Measurements from ENCODE around the gene FAM219B. TPM values are rescaled to one million over a fixed set of nuclear protein-coding genes. Genes with fewer than 3 reads are reported as not detected.

FAM219B gene
- total RNA-seq, 2 experiments from 2014 or later = 90.3 to 113 TPM

DNA sequence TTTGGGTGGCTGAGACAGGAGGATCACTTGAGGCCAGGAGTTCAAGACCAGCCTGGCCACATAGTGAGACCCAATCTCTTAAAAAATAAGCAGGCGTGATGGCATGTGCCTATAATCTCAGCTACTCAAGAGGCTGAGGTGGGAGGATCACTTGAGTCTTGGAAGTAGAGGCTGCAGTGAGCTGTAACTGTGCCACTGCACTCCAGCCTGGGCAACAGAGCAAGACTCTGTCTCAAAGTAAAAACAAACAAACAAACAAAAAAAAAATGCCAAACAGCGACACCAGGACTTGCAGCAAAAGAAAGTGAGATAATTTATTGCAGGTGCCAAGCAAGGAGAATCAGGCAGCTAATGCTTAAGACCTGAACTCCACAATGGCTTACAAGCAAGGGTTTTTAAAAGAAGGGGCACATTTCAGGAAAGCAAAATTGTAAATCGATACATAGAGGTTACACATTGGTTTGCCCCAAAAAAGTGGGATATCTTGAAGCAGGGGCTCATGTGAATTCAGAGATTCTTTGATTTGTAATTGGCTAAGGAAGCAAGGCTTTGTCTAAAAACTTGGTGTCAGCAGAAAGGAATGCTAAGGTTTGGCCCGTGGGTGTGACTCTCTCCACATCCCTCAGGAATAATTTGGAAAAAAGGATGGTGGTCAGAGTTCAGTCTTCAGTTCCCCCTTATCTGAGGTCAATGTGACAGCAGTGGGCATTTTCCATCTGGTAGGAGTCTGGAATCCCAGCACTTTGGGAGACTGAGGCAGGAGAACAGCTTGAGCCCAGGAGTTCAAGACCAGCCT, 22.0 kb downstream of the FAM219B start:
- H3K4me3 Mint-ChIP-seq = no peak overlapping the region
- peaks cover 4% of the 10 kb centered on the region for H3K9me3 Mint-ChIP-seq
- H3K36me3 Mint-ChIP-seq = no peaks in the 10 kb centered on the region
- peaks cover 18% of the 10 kb centered on the region for H3K4me1 Mint-ChIP-seq
- no peak for DNase-seq
- no peak overlapping the region for H3K27ac Mint-ChIP-seq
- POLR2A ChIA-PET = interaction anchor here (1.1 to 2.0 kb wide), 3 partner anchors 9 to 17 kb away, joined by 3 to 8 read pairs (median 3); partner anchors contain the start of gene SCAMP2
- H3K27me3 Mint-ChIP-seq = peaks cover 3% of the 10 kb centered on the region
- ATAC-seq (ENCODE audit: low read depth) = no peak

DNA sequence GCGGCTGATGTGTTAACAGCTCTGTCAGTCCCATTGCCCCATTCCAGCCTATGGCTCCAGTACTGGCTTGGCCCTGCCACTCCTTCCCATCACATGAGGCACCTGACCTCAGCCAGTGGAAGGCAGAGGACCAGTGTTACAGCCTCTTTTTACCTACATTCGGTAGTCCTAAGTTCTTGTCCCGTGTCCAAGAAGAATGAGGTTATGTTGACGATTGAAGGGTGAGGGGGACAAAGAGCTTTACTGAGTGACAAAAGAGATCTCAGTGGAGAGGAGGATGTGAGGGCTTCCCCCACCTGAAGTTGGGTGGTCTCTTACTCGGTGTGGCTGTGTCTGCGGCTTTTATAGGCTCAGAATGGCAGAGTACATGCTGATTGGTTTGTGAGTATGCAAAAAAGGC, 24.1 kb downstream of the FAM219B start:
- DNase-seq (no peak), ATAC-seq (ENCODE audit: low read depth) (no peak)
- H3K27me3 Mint-ChIP-seq = peaks cover 3% of the 10 kb centered on the region
- peaks cover 4% of the 10 kb centered on the region for H3K9me3 Mint-ChIP-seq
- peaks cover 9% of the 10 kb centered on the region for H3K4me1 Mint-ChIP-seq
- no peaks in the 10 kb centered on the region for H3K36me3 Mint-ChIP-seq
- POLR2A ChIA-PET = interaction anchor here (1.0 to 1.6 kb wide), 2 partner anchors 11 to 17 kb away, joined by 3 to 4 read pairs; no protein-coding TSS in a partner anchor
- H3K27ac Mint-ChIP-seq = no peak overlapping the region
- H3K4me3 Mint-ChIP-seq = no peak overlapping the region

DNA sequence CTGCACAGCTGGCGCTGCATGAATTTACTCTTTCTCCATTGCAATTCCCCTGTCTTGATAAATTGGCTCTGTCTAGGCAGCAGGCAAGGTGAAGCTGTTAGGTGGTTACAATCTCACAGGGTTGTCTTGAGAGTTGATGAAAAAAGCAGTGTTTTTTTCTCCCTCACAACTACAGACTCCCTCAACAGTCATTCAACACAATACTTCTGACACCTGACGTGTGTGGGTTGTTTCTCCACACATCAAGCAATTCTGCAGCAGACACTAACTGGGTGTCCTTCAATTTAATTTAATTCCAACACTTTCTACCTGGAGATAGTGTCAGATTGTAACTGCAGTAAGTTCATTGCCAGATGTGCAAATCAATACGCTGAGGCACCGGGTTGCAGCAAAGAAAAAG, 28.4 kb downstream of the FAM219B start:
- no peak overlapping the region for H3K27ac Mint-ChIP-seq
- no peaks in the 10 kb centered on the region for H3K36me3 Mint-ChIP-seq
- peaks cover under 1% of the 10 kb centered on the region for H3K4me1 Mint-ChIP-seq
- H3K9me3 Mint-ChIP-seq = peaks cover 6% of the 10 kb centered on the region
- ATAC-seq (ENCODE audit: low read depth) (no peak), DNase-seq (no peak)
- peaks cover 9% of the 10 kb centered on the region for H3K27me3 Mint-ChIP-seq
- H3K4me3 Mint-ChIP-seq = no peak overlapping the region
- POLR2A ChIA-PET = no interaction called here

DNA sequence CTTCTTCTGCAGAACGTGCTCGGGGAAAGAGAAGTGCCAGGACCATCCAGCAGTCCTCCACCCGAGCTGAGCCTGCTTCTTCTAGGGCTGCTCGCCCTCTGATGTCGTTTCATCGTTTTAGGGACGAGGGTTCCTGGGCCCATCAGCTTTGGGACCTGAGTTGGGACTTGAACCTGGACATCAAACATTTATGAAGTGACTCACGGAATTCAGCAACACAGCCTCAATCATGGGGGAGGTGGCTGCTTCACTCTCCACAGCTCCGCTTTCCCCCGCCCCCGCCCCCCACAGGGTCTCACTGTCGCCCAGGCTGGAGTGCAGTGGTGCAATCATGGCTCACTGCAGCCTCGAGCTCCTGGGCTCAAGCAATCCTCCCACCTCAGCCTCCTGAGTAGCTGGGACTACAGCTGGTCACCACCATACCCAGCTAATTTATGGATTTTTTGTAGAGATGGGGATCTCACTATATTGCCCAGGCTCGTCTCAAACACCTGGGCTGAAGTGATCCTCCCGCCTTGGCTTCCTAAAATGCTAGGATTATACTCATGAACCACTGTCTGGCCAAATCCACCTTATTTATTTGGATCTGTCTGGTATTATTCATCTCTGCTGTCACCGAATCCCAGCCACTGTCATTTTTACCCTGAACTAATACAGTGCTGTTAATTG, 32.8 kb downstream of the FAM219B start:
- no peak for ATAC-seq (ENCODE audit: low read depth)
- peaks cover 2% of the 10 kb centered on the region for H3K9me3 Mint-ChIP-seq
- peaks cover 13% of the 10 kb centered on the region for H3K36me3 Mint-ChIP-seq
- peak overlapping the region; percentile 90 for H3K27ac Mint-ChIP-seq
- no peak for DNase-seq
- peaks cover 7% of the 10 kb centered on the region for H3K27me3 Mint-ChIP-seq
- peaks cover 28% of the 10 kb centered on the region for H3K4me1 Mint-ChIP-seq
- peak overlapping the region; percentile 95 for H3K4me3 Mint-ChIP-seq
- POLR2A ChIA-PET = interaction anchor here (1.3 to 1.6 kb wide), 5 partner anchors 10 to 87 kb away, joined by 4 to 8 read pairs (median 6); partner anchors contain the start of genes FAM219B and MPI

DNA sequence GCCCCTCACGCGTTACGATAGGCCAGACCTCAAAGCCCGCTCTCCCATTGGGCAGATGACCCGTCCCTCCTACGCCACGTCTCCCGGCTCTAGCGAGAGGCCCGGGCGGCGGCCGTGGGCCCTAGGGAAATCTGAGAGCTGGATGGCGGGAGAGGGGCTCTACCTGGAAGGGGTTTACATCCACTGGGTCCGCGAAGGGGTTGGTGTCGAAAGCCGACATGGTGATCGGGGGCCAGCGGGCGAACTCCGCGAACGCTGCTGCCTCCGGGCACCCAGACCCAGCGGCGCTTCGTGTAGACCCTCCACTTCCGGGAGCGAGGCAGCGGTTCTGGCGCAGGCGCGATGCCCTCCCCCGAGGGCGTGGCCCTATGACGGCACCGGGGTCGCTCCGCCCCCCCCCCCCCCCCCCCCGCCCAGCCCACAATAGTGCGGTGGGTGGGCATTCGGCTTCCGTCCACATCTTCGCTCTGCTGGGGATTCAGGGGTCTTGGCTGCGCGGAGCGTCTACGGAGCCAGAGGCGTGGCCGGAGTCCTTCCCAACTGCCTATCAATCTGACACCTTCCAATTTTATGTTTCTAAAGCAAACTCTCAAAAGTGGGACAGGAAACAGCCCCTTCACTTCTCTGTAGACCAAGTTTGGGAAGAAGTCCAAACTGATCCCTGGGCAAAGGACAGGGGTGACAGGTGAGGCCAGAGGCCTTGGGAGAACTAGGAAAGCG, 33.5 kb downstream of the FAM219B start, which contains the start of gene SCAMP2:
TSS of gene SCAMP2 (minus strand) at position 330 of the 720 bp plus-strand sequence. CDS start at position 220, 110 bp downstream.
- POLR2A ChIA-PET = interaction anchor here (1.0 to 1.6 kb wide), 6 partner anchors 11 to 96 kb away, joined by 3 to 8 read pairs (median 6); partner anchors contain the start of genes FAM219B and MPI
- Mint-ChIP-seq H3K27me3 (peaks cover 7% of the 10 kb centered on the region), H3K4me3 (peak within 1 kb of the TSS; percentile 95), H3K9me3 (peaks cover 2% of the 10 kb centered on the region), H3K4me1 (peaks cover 32% of the 10 kb centered on the region), H3K36me3 (peaks cover 18% of the 10 kb centered on the region), H3K27ac (peak within 1 kb of the TSS; percentile 90)
- DNase-seq (peak; percentile 91), ATAC-seq (ENCODE audit: low read depth) (peak; percentile 95)

DNA sequence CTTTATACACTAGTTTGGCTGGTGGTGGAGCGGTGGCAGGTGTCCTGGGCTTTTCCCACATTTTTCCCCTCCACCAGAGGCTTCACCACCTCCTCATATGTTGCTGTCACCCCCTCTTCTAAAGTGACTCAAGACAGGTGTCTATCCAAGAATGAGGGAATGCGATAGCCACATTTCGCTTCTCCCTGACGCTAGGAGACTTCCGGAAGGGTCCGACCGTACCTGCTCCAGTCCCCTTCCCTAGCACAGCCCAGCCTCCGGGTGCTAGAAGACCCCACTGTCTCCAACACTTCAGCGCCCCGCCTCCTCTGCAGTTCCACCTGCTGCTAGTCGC, 34.0 kb downstream of the FAM219B start:
- peak overlapping the region; percentile 95 for H3K4me3 Mint-ChIP-seq
- peaks cover 7% of the 10 kb centered on the region for H3K27me3 Mint-ChIP-seq
- POLR2A ChIA-PET = interaction anchor here (1.0 to 1.5 kb wide), 2 partner anchors 34 to 96 kb away, joined by 3 to 6 read pairs; partner anchors contain the start of gene FAM219B
- DNase-seq = no peak
- H3K27ac Mint-ChIP-seq = peak overlapping the region; percentile 87
- ATAC-seq (ENCODE audit: low read depth) = no peak
- H3K36me3 Mint-ChIP-seq = peaks cover 24% of the 10 kb centered on the region
- H3K9me3 Mint-ChIP-seq = peaks cover 2% of the 10 kb centered on the region
- H3K4me1 Mint-ChIP-seq = peaks cover 38% of the 10 kb centered on the region

DNA sequence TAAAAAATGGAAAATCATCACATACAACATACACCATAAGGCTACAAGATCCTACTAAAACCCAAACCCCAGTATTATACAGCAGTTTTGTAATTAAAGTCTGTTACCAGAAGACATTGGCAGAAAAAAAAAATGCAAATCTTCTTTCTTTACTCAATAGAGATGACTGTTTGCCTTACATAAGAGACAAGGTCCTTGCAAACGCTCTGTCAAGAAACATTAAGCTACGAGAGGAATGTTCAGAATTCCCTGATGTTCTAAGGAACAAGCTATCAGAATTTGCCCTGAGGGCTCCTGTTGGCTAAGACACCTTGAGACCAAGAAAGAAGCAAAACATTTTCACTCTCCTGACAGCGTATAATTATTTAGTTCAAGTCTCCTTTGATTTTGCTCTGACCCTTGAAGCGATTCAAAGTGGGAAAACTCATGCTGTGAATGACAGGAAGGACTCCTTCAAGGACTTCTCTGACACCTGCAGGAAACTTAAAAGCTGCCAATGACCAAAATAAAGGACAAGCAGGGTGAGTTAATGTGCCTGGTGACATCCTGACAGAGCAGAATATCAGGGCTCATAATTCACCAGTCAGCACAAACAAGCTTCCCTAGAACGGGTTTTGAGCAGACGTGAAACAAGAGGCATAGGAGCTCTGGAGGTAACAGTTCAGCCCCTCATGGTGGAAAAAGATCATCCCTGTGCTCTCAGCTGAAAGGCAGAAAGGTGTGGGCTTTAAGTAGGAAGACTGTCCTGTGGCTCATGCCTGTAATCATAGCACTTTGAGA, 36.0 kb downstream of the FAM219B start:
- peaks cover 37% of the 10 kb centered on the region for H3K36me3 Mint-ChIP-seq
- POLR2A ChIA-PET = interaction anchor here (0.6 to 2.0 kb wide), 14 partner anchors 12 to 876 kb away, joined by 3 to 15 read pairs (median 4); partner anchors contain the start of genes COX5A, FAM219B, MPI and PML

DNA sequence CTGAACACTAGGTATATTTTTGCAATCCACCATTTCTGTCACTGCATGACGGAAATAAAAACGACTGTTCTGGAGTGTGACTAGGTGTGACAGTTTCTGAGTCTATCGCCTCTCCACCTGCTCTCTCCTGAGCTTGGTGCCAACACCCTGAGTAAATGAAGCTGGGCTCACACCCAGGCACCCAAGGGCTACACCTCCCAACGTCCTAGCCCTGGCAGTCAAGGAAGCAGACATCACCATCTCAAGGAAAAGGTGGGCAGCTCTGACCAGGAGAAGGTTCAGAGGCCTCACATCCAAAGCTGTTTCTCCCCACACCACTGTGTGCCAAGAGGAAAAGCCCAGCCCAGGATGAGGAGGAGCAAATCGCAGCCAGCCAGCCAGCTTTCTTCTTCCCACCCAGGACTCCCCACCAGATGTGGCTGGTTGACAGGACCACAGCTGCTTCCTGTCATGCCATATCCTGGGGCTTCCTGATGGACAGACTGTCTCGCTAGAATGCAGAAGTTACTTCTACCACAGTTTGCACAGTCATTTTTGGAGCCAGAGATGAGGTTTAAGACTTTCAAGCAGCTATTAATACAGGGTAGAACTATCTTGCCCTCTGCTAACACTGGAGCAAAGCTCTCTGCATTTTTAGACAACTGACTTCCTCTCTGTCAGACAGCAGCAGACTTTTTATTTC, 36.8 kb downstream of the FAM219B start:
- ATAC-seq (ENCODE audit: low read depth) (peak; percentile 30), DNase-seq (no peak)
- POLR2A ChIA-PET = interaction anchor here (0.6 to 2.0 kb wide), 16 partner anchors 12 to 875 kb away, joined by 3 to 15 read pairs (median 4); partner anchors contain the start of genes COX5A, FAM219B, MPI and PML
- Mint-ChIP-seq H3K4me1 (peaks cover 57% of the 10 kb centered on the region), H3K27ac (peak overlapping the region; percentile 87), H3K27me3 (no peaks in the 10 kb centered on the region), H3K36me3 (peaks cover 40% of the 10 kb centered on the region), H3K4me3 (peak overlapping the region; percentile 95), H3K9me3 (no peaks in the 10 kb centered on the region)

More for the DNA sequence above, 36.0 kb downstream of the FAM219B start:
- ATAC-seq (ENCODE audit: low read depth) = no peak
- Mint-ChIP-seq H3K4me3 (peak overlapping the region; percentile 95), H3K27me3 (no peaks in the 10 kb centered on the region), H3K27ac (peak overlapping the region; percentile 87), H3K4me1 (peaks cover 52% of the 10 kb centered on the region), H3K9me3 (peaks cover 2% of the 10 kb centered on the region)
- no peak for DNase-seq

DNA sequence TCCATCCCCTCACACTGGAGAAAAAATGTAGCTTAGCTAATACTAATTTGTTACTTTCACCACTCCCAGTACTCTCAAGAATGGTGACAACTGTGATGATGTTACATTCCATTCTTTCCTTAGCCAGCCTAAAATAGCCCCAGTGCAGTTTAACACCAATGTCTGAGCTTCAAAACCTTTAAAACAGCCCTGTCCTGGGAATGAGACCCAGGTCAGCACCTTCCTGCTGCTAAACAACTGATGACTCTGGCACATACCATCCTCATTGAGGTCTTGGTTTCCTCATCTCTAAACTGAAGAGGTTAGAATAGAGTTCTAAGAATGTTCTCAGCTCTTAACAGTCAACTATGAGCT, 37.3 kb downstream of the FAM219B start:
- POLR2A ChIA-PET = interaction anchor here (0.5 to 2.0 kb wide), 14 partner anchors 11 to 875 kb away, joined by 3 to 15 read pairs (median 4); partner anchors contain the start of genes FAM219B, MPI, PML and ULK3
- Mint-ChIP-seq H3K4me1 (peaks cover 61% of the 10 kb centered on the region), H3K4me3 (peak overlapping the region; percentile 95), H3K36me3 (peaks cover 43% of the 10 kb centered on the region), H3K27ac (peak overlapping the region; percentile 87), H3K27me3 (no peaks in the 10 kb centered on the region), H3K9me3 (no peaks in the 10 kb centered on the region)
- no peak for ATAC-seq (ENCODE audit: low read depth)
- DNase-seq = no peak

DNA sequence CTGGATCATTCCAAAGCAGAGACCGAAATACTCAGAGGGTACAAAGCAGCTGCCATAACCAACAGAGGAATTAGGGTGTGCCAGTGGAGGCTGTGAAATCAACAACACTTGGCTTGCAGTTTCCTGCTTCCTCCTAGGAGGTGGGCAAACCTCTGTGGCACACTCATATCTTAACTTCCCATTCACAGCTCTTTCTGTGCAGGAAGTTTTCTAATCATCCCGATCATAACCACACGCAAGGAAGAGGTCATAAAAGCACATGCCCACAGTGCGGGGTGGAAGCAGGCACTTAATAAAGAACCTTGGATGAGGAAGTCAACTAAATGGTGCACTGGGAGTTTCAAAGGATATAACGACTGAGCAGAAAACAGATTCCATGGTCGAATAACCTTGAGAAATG, 38.6 kb downstream of the FAM219B start:
- Mint-ChIP-seq H3K9me3 (no peaks in the 10 kb centered on the region), H3K4me3 (peak overlapping the region; percentile 52), H3K36me3 (peaks cover 48% of the 10 kb centered on the region), H3K27me3 (no peaks in the 10 kb centered on the region), H3K4me1 (peaks cover 69% of the 10 kb centered on the region), H3K27ac (peak overlapping the region; percentile 58)
- ATAC-seq (ENCODE audit: low read depth) (no peak), DNase-seq (no peak)
- POLR2A ChIA-PET = interaction anchor here (0.8 to 2.9 kb wide), 2 partner anchors 10 to 23 kb away, joined by 3 to 15 read pairs; no protein-coding TSS in a partner anchor

DNA sequence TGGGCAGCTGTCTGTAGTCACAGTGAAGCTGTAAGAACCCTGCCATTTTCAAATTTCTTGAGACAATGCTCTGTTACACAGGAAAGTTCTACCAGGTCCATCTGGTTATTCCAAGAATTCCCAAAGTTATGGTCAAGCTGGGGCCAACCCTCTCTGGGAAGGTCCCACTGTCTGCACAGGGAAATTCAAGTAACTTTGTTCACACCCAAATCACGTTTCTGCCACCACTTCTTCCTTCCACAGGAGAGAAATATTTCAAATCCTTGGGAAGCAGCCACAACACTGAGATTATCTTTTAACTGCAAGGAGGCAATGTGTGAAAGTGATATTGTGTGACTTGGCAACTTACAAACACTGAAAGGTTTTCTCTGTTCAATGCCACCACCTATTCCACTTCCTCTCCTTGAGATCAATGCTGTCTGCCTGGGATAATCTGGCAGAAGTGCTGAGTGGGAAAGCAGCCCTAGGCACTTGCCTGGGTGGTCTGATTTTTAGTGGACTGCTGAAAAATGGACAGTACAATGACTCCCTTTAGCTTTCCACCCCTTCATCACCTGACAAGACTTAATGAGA, 39.1 kb downstream of the FAM219B start:
- DNase-seq (no peak), ATAC-seq (ENCODE audit: low read depth) (no peak)
- Mint-ChIP-seq H3K36me3 (peaks cover 47% of the 10 kb centered on the region), H3K27me3 (no peaks in the 10 kb centered on the region), H3K4me3 (peak overlapping the region; percentile 52), H3K27ac (peak overlapping the region; percentile 58), H3K4me1 (peaks cover 66% of the 10 kb centered on the region), H3K9me3 (no peaks in the 10 kb centered on the region)
- POLR2A ChIA-PET = interaction anchor here (0.8 to 2.9 kb wide), 2 partner anchors 10 to 22 kb away, joined by 3 to 15 read pairs; no protein-coding TSS in a partner anchor

Measured in activated naive CD8-positive, alpha-beta T cell treated with anti-CD3 and anti-CD28 coated beads, Interleukin-2, amount 10 ng/mL, durations not matched to agents 7 days and 5 days (primary cell).